ENCODE data around the gene ACP5.
"Not testable (repeated sequence)": the region's sequence is repeated elsewhere in the genome, so short reads cannot be mapped to it uniquely, and the experiment has no call there.

Gene ACP5

DNA sequence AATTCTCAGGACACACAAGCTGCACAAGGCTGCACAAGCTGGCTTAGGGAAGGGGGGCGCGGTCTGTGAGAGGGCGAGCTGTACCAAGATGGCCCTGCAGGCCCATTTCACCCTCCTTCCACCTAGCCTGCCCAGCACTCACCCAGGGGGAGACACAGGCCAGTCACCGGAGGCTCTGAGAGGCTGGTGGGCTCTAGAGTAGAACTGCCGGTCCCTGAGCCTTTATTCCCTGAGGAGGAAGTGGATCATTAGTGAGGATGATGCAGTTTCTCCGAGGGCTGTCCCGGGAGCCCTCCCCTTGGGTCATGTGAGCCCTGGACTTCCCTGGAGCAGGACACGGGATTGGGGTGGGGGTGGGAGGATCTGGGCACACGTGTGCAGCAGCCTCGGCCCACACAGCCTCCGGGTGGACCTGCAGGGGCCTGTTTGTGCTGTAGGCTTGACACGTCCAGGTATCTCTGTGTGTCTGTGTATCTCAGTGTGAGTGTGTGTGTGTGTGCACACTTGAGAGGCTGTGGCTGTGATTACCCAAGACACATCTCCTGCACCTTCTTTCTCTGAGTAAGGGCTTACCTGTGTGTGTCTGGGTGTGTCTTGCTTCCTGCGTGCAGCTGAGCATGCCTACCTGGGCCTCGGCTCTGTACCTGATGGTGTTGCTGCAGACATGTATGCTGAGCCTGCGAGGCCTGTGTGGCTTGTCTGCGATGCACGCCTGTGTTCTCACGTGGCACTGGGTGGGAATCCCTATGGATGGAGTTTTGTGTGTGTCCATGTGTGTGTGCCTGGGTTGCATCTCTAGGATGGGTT, at the start of gene ACP5:
Gene ACP5 (minus strand): TSS at position 195 of the 807 bp plus-strand sequence. CDS start 328 bp downstream, outside the sequence.
- DNase-seq = no peak

DNA sequence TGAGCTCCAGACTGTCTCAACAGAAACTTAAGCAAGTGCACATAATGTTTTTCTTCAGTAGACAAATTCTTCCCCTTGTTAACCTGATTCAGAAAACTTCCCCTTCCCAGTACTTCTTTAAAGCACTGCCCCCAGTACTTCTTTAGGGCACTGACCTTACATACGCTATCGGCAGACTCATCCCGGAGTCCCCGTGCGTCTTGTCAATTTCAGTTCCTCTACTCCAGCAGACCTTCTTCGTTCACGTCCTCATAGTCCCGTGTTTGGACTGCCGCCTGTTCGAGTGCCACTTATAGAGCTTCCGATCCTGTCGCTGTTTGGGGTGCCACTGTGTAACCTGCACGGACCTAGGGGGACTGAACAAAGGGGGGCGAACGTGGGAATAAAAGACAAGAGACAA, 48.8 kb upstream of the ACP5 start:
- DNase-seq = no peak

DNA sequence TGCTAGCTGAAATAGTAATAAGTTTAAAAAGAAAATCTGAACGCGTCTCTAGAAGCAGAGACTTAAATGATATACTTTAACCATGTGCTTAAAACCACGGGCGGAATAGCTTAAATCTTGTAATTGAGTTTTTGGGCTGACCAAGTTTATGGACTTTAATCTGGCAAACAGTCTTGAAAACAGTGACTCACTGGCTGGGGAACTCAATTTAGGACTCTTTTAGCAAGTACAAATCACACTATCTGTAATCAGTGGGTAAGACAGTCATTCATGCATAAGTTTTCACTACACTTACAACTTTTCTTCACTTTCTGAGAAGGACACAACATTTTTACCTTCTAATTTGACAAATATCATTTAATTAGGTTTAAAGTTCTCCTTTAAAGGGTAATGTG, 46.6 kb upstream of the ACP5 start:
- no peak for DNase-seq

DNA sequence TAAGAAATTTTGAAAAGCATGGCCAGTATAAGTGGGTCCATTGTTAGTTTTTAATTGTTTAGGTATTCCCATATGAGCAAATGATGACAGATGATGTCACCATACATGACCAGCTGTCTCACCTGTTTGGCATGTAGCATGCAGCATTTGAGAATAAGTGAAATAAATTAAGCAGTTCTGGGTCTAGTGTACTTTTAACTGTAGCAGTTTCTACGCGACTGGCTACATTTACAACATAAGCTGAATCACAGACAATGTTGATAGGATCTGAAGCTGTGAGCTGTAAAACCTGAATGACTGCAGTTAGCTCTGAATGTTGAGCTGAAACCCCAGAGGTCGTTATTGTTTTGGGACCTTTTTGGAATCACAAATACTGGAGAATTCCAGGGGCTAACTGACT, 45.0 kb upstream of the ACP5 start:
- not testable (repeated sequence) for DNase-seq

DNA sequence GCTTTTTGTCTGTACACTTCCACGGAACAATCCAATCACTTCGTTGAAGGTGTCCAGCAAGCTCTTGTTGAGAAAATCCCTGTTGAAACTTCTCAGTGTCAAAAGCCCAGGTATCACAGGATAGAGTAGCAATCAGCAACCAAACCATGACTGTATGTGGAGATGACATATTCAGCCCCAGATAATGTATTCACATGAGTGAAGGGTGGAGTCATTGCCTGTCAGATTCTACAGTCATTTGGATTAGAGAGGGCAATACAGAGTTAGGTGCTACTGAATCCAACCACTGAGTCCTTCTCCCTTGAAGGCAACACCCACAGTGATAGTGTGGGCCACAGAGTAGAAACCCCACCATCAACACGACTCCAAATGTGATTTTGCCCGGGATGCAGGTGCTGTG, 43.1 kb upstream of the ACP5 start:
- no peak for DNase-seq

DNA sequence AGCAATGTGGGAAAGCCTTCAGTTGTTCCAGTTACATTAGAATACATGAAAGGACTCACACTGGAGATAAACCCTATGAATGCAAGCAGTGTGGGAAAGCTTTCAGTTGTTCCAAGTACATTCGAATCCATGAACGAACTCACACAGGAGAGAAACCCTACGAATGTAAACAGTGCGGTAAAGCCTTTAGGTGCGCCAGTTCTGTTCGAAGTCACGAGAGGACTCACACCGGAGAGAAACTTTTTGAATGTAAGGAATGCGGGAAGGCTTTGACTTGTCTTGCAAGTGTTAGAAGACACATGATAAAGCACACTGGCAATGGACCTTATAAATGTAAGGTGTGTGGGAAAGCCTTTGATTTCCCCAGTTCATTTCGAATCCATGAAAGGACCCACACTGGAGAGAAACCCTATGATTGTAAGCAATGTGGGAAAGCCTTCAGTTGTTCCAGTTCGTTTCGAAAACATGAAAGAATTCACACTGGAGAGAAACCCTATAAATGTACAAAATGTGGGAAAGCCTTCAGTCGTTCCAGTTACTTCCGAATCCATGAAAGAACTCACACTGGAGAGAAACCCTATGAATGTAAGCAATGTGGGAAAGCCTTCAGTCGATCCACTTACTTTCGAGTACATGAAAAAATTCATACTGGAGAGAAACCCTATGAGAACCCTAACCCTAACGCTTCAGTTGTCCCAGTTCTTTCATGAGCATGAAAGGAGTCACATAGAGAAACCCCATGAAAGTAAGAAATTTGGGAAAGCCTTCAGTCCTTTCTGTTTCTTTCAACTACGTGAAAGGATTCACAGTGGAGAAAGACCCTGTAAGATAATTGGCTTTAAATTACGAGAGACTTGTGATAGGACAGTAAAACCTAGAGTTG, 40.0 kb upstream of the ACP5 start:
- no peak for DNase-seq

DNA sequence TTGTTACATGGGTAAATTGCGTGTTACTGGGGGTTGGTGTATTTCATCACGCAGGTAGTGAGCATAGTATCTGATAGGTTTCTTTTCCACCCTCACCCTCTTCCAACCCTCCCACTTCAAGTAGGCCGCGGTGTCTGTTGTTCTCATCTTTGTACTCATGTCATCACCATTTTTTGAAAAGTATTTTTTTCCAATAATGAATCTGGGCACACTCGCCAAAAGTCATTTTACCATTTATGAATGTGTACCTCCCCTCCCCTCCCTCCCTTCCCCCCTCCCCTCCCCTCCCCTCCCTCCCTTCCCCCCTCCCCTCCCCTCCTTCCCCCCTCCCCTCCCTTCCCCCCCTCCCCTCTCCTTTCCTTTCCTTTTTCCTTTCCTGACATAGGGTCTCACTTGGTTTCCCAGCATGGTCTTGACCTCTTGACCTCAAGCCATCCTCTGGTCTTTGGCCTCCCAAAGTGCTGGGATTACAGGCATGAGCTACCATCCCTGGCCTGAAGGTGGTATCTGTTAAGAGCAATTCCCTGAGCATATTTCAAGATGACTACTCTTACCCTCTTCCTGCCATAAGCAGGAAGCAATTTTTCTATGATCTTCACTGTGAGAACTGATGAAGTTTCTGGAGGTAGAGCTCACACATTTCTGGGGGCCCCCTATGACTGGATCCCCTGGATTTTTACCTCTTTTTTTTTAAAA, 35.5 kb upstream of the ACP5 start:
- no peak for DNase-seq

DNA sequence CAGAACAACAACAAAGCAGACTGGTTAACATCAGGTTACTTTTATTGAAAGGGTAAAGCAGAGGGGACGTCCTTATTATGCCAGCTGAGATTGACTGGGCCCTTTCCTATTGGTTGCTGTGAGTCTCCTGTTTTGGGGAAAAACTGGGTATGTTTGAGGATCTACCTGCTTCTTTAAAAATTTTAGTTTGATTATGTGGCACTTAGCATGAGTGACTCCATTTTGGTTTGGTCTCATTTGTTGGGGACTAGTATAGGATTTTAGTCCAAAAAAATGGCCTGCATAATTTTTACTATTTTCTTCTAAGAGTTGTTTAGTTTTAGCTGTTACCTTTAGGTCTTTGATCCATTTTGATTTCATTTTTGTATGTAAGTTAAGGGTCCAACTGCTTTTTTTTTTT, 34.3 kb upstream of the ACP5 start:
- no peak for DNase-seq

DNA sequence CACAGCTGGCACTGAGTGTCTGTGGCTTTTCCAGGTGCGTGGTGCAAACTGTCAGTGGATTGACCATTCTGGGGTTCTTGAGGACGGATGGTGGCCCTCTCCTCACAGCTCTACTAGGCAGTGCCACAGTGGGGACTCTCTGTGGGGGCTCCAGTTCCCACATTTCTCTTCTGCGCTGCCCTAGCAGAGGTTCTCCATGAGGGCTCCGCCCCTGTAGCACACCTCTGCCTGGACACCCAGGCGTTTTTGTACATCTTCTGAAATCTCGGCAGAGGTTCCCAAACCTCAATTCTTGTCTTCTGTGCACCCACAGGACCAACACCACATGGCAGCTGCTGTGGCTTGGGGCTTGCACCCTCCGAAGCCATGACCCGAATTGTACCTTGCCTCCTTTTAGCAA, 29.0 kb upstream of the ACP5 start:
- no peak for DNase-seq

DNA sequence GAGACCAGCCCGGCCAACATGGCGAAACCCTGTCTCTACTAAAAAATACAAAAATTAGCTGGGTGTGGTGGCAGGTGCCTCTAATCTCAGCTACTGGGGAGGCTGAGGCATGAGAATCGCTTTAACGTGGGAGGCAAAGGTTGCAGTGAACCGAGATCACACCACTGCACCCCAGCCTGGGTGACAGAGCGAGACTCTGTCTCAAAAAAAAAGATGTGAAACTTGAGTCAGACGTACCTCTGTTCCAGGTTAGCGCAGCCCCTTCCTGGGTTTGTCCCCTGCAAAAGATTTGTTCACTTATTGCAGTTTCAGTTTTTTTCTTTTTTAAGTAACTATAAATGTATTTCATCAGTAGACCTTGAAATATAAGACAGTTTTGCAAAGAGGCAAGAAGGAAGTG, 22.3 kb upstream of the ACP5 start:
- DNase-seq = not testable (repeated sequence)

DNA sequence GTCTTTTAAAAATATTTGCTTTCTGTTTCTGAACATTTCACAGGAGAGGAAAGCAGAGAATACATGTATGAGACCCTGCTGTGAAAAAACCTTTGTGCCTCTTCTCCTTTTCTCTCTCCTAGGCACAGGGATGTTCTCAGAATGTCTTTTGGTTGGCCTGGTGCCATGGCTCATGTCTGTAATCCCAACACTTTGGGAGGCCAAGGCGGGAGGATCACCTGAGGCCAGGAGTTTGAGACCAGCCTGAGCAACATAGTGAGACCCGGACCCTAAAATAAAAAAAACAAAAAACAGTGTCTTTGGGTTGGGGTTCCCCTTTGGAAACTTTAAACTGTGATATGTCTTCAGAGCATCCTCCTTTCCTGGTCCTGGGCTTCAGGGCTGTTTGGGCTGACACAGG, 21.3 kb upstream of the ACP5 start:
- no peak for DNase-seq

DNA sequence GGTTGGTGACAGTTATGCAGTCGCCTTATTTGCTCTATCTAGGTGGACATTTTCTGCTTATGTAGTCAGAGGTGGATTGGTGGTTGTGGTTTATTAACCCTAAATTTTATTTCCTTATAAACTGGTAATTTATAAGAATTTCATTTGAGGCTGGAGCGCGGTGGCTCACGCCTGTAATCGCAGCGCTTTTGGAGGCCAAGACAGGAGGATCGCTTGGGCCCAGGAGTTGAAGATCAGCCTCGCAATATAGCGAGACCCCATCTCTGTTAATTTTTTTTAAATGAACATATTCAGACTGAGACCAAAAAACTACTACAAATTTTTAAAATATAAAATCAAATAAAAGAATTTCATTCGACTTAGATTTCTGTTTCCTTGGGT, 20.6 kb upstream of the ACP5 start:
- no peak for DNase-seq

DNA sequence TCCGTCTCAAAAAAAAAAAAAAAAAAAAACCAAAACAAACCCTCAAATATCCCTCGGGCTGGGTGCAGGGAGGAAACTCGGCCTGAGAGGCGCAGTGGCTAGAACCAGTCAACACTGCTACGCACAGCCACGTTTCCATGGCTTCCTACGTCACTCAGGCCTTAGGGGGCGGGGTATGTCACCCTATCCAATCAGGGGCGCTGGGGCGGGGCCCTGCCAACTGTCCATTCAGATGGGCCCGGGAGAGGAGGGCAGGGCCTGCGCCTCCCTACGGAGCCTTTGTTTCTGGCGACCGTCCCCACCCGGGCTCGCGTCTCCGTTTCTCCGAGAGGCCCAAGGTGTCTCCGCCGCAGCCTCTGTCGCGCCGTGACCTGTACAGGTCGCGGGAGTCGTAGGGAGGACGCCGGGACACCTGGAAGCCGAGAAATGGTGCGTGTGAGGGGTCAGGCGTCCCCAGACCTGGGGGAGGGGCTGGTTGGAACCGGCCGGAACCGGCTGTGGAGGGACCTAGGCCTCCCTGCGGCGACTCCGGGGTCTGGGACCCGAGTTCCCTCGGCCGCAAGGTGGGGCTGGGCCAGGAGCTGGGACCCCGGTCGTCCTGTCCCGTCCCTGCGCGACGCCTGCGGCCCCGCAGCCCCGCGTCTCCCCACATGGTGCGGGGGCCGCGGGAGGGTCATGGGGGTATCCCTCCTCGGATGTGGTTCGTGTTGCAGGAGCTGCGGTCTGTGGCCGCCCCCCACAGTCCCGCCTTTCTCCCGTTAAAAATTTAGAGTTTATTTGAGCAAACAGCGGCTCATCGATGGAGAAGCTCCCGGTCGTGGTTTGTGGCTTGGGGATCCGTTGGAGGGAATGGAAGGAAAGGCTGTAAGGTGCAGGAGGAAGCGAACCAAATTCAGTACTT, 20.0 kb upstream of the ACP5 start, which contains the start of gene ZNF627:
Gene ZNF627 (plus strand): TSS at position 282 of the 901 bp plus-strand sequence. CDS start 145 bp downstream, at position 427.
- peak; percentile 95 for DNase-seq

DNA sequence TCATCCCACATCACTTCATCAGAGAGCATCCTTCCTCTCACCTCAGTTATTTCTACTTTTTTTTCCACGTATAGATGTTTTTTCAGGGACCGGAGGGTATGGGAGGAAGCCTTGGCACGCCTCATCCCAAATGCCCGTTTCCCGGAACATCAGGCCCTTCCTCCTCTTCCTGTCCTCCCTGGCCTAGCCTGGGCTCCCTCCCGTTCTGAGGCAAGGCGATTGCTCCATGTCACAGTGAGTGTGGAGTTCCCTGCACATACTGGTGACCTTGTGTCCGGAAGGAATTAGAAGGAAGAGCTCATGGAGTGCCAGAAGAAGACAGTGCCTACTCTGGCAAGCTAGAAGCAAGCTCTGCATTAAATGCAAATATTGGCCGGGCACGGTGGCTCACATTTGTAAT, 18.7 kb upstream of the ACP5 start:
- no peak for DNase-seq

DNA sequence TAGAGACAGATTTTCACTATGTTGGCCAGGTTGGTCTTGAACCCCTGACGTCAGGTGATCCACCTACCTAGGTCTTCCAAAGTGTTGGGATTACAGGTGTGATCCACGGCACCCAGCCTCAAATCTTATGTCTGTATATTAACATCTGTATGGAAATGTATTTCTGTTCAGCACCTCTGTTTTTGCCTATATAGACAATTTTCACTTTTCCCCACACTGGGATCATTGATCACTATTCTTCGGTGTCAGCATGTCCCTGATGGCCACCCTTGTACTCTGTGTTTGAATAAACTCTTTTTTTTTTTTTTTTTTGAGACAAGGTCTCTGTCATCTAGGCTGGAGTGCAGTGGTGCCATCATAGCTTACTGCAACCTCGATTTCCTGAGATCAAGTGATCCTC, 16.6 kb upstream of the ACP5 start:
- no peak for DNase-seq

DNA sequence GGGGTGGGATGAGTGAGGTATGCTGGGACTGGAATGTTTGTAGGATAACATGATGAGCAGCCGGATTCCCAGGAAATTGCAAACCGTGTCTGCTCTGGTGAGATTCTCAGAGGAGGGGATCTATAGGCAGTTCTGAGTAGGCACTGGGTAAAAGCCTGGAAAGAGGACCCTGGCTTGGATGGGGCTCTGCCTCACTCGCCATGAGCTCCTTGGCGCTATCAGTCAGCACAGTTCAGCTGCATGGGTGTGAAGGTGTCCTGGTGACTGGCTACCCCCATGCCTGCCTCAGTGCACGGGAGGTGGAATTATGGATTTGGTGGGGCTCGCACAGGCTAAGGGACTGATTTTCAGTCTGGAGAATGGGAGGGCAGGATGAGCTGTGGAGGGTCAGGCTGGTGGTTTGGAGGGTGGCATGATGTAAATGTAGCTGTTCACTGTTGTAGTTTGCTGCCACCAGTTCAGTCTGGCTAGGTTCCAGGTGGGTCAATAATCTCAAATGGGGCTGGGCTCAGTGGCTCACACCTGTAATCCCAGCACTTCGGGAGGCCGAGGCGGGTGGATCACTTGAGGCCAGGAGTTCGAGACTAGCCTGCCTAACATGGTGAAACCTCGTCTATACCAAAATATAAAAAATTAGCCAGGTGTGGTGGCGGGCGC, 10.7 kb upstream of the ACP5 start:
- DNase-seq = no peak

DNA sequence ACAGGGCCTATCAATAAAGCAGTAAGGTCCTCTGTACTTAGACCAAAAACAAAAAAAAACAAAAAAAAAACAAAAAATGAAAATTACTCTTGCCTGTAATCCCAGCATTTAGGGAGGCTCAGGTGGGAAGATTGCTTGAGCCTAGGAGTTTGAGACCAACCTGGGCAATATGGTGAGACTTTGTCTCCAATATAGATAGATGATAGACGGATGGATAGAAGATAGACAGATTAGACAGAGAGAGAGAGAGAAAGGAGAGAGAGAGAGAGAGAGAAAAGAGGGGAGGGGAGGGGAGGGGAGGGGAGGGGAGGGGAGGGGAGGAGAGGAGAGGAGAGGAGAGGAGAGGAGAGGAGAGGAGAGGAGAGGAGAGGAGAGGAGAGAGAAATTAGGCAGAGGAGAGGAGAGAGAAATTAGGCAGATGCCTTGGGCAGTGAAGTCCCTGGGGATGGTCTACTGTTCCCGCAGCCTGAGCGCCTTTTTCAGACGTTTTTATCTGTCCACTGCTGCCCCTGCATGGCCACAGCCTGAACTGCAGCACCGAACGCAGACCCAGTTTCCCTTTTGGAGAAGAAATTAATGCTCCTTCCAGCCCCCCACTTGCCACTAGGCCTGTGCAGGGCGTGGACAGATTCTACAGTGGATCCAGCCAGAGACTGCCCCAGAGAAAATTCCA, 10.0 kb upstream of the ACP5 start:
- DNase-seq = peak; percentile 52

DNA sequence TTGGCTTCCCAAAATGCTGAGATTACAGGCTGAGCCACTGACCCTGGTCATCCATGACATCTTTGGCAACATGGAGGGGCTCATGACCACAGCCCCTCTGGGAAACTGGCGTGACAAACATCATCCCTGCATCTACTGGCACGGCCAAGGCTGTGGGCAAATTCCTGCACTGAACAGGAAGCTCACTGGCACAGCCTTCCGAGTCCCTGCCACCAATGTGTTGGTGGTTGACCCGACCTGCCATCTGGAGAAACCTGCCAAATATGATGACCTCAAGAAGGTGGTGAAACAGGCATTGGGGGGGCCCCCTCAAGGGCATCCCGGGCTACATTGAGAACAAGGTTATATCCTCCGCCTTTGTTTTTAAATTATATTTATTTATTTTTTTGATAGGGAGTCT, 8.9 kb upstream of the ACP5 start:
- DNase-seq = no peak

DNA sequence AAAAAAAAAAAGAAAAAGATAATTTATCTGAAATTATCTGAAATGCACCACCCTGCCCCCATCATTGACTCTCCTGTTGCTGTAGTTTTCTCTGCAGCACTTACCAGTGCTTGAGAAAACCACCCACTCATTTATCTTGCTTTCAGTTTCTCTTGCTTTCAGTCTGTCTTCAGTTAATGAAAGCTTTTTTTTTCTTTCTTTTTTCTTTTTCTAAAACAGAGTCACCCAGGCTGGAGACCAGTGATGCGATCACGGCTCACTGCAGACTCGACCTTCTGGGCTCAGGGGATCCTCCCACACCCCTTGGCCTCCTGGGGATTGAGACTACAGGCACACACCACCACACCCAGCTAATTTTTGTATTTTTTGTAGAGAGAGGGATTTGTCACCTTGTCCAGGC, 4.3 kb upstream of the ACP5 start:
- DNase-seq = no peak

DNA sequence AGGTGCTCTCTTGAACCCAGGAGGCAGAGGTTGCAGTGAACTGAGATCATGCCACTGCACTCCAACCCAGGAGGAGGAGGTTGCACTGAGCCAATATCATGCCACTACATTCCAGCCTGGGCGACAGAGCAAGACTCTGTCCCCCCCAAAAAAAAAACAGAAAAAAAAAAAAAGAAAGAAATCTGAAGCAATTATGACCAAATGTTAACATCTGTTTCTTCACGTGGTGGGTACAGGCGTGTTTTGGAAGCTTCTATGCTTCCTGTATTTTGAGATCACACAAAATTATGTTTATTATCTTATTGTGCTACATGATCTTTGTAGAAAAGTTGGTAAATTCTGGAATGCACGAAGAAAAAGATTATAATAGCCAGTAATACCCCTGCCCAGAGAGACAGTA, 2.7 kb upstream of the ACP5 start:
- DNase-seq = no peak

Measured in NCI-H1417 treated with DMSO at 0.1 percent for 48 hours (cell line).